GM23338 (cell line): ENCODE measurements around the gene DHRS7B. TPM values are rescaled to one million over a fixed set of nuclear protein-coding genes. Genes with fewer than 3 reads are reported as not detected.

Experiments
- ATAC-seq: fragments of 200-7000 bp; cut with Tn5 transposase; 3 replicates; pipeline ENCODE4 v1.9.1; 2020
- DNase-seq: peaks from one replicate; pipeline ENCODE4 v3.0.0-alpha.2; 2015; ENCODE audit warnings: low spot score
- H2AFZ ChIP-seq: fragments of 200-600 bp; sonication (generic); 2 replicates; pipeline ENCODE4 v1.8.0; 2016; ENCODE audit warnings: antibody characterized with exemption, mild to moderate bottlenecking, moderate library complexity
- H3F3A ChIP-seq: fragments of 200-600 bp; sonication (generic); replicated peaks from 2 replicates; pipeline ENCODE4 v1.8.0; 2017; ENCODE audit warnings: antibody characterized with exemption, mixed run types, low read depth
- H3K27ac ChIP-seq: fragments of 200-600 bp; sonication (generic); 2 replicates; pipeline ENCODE4 v1.6.1; 2016; ENCODE audit warnings: low read depth
- H3K27me3 ChIP-seq: fragments of 200-600 bp; sonication (generic); 2 replicates; pipeline ENCODE4 v1.8.0; 2016; ENCODE audit warnings: mild to moderate bottlenecking, mixed run types, moderate library complexity; ENCODE audit not compliant: insufficient read depth
- H3K36me3 ChIP-seq: fragments of 200-600 bp; sonication (generic); 2 replicates; pipeline ENCODE4 v1.8.0; 2016; ENCODE audit warnings: mild to moderate bottlenecking; ENCODE audit not compliant: insufficient read depth
- H3K4me1 ChIP-seq: fragments of 200-600 bp; sonication (generic); 2 replicates; pipeline ENCODE4 v1.8.0; 2016; ENCODE audit warnings: mild to moderate bottlenecking, moderate library complexity; ENCODE audit not compliant: insufficient read depth
- H3K4me2 ChIP-seq: fragments of 200-600 bp; sonication (generic); 2 replicates; pipeline ENCODE4 v1.7.1; 2017; ENCODE audit warnings: mixed run types
- H3K4me3 ChIP-seq: fragments of 200-600 bp; sonication (generic); 2 replicates; pipeline ENCODE4 v1.6.1; 2016; ENCODE audit warnings: mixed run types
- H3K79me2 ChIP-seq: fragments of 200-600 bp; sonication (generic); replicated peaks from 2 replicates; pipeline ENCODE4 v1.8.0; 2017; ENCODE audit warnings: mild to moderate bottlenecking; ENCODE audit not compliant: insufficient read depth
- H3K9me2 ChIP-seq: fragments of 200-600 bp; sonication (generic); 2 replicates; pipeline ENCODE4 v1.8.0; 2017; ENCODE audit not compliant: insufficient read depth
- H4K20me1 ChIP-seq: fragments of 200-600 bp; sonication (generic); replicated peaks from 2 replicates; pipeline ENCODE4 v1.8.0; 2017; ENCODE audit warnings: mild to moderate bottlenecking; ENCODE audit not compliant: insufficient read depth
- H3K27ac Mint-ChIP-seq: 2 replicates; pipeline ENCODE4 v1.8.0; 2020; ENCODE audit warnings: inconsistent platforms, mild to moderate bottlenecking, moderate library complexity, mixed read lengths
- H3K27me3 Mint-ChIP-seq: 3 replicates; pipeline ENCODE4 v1.8.0; 2022; ENCODE audit warnings: low read depth, mild to moderate bottlenecking, moderate library complexity, mixed read lengths, inconsistent platforms; ENCODE audit not compliant: insufficient read depth, poor library complexity
- H3K36me3 Mint-ChIP-seq: 3 replicates; pipeline ENCODE4 v1.8.0; 2021; ENCODE audit warnings: low read depth, mild to moderate bottlenecking, inconsistent platforms, moderate library complexity, mixed read lengths
- H3K4me1 Mint-ChIP-seq: 3 replicates; pipeline ENCODE4 v1.8.0; 2020; ENCODE audit warnings: mild to moderate bottlenecking, inconsistent platforms, mixed read lengths
- H3K4me3 Mint-ChIP-seq: 3 replicates; pipeline ENCODE4 v1.8.0; 2021; ENCODE audit warnings: moderate library complexity, mild to moderate bottlenecking, inconsistent platforms, mixed read lengths
- H3K9me3 Mint-ChIP-seq: 3 replicates; pipeline ENCODE4 v1.8.0; 2020; ENCODE audit warnings: moderate library complexity, mild to moderate bottlenecking, inconsistent platforms, mixed read lengths
- CREB1 ChIP-seq: fragments of 250-450 bp; sonication (Bioruptor Pico); IDR thresholded peaks from 2 replicates; pipeline ENCODE4 v1.5.0; 2020; ENCODE audit warnings: low read depth, mild to moderate bottlenecking, moderate library complexity
- EZH2 ChIP-seq: fragments of 200-600 bp; sonication (generic); IDR thresholded peaks from one replicate; pipeline ENCODE4 v1.8.0; 2017; ENCODE audit warnings: antibody characterized with exemption, mild to moderate bottlenecking, low read depth; ENCODE audit not compliant: unreplicated experiment
- EZH2phosphoT487 ChIP-seq: fragments of 200-600 bp; sonication (generic); IDR thresholded peaks from one replicate; pipeline ENCODE4 v1.8.1; 2018; ENCODE audit warnings: antibody characterized with exemption; ENCODE audit not compliant: unreplicated experiment
- JUNB ChIP-seq: IDR thresholded peaks from one replicate; pipeline ENCODE4 v1.6.1; 2016; ENCODE audit warnings: antibody characterized with exemption; ENCODE audit not compliant: unreplicated experiment
- NANOG ChIP-seq: IDR thresholded peaks from 2 replicates; pipeline ENCODE4 v1.6.1; 2016; ENCODE audit warnings: antibody characterized with exemption, borderline replicate concordance
- POLR2AphosphoS5 ChIP-seq: IDR thresholded peaks from 2 replicates; pipeline ENCODE4 v1.6.1; 2016; ENCODE audit warnings: antibody characterized with exemption, low read depth
- STAT1 ChIP-seq: IDR thresholded peaks from one replicate; pipeline ENCODE4 v1.6.1; 2016; ENCODE audit warnings: antibody characterized with exemption; ENCODE audit not compliant: unreplicated experiment
- ZNF114 ChIP-seq: fragments of 250-450 bp; sonication (Bioruptor Pico); IDR thresholded peaks from 2 replicates; pipeline ENCODE4 v1.5.0; 2020; ENCODE audit warnings: mild to moderate bottlenecking, moderate library complexity
- ZNF331 ChIP-seq: fragments of 250-450 bp; sonication (Bioruptor Pico); IDR thresholded peaks from 2 replicates; pipeline ENCODE4 v1.5.0; 2020; ENCODE audit warnings: low read depth, mild to moderate bottlenecking, moderate library complexity
- polyA plus RNA-seq: library from polyadenylated mRNA; unstranded; fragments of >200 nt; fragmentation: Nextera tagmentation; extraction: Ambion mirVana; gene quantifications from 2 replicates; pipeline ENCODE4 v1.2.1, GENCODE V29; 2016
- total RNA-seq: library from RNA; depleted of rRNA; stranded (reverse); fragments of >200 nt; shearing (Covaris generic); gene quantifications from 2 replicates; pipeline ENCODE4 v1.2.3, GENCODE V29; 2014
- TF ChIP-seq, protein P1 (sequence below): IDR thresholded peaks from 2 replicates; pipeline ENCODE4 v1.6.1; 2016; ENCODE audit warnings: antibody characterized with exemption
- TF ChIP-seq, protein P2 (sequence below): IDR thresholded peaks from one replicate; pipeline ENCODE4 v1.6.1; 2018; ENCODE audit warnings: antibody characterized with exemption; ENCODE audit not compliant: unreplicated experiment
- TF ChIP-seq, protein P3 (sequence below), 2 experiments: fragments of 200-600 bp in 1 of 2; sonication (generic) in 1 of 2; conservative IDR thresholded peaks; 2 replicates each; pipeline versions ENCODE4 v1.5.1 to v1.6.1; 2016 to 2017; ENCODE audit warnings: antibody characterized with exemption in 2 of 2, low read depth in 2 of 2, mild to moderate bottlenecking in 2 of 2, moderate library complexity in 1 of 2

DHRS7B gene
- total and polyA plus RNA-seq, 2 experiments from 2014 or later: 26.6 to 27.9 TPM

DNA sequence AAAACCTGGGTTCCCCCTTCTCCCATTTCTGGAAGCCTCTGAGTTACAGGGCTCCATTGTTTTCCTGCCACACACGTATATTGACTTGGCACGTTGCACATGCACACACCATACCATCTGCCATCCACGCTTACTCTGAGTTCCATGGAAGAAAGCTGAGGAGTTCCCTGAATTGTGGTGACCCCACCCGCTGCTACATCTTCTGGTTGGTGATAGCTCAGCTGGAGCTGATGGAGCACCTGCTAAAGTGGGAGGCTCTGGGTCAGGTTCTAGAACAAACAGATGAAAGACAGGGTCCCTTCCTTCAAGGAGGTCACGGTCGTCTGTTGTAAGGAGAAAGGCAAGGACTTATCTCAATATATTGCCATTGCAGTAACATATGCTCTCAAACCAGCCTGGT, 46.1 kb downstream of the DHRS7B start (continued):
- TF ChIP-seq, protein P1, sequence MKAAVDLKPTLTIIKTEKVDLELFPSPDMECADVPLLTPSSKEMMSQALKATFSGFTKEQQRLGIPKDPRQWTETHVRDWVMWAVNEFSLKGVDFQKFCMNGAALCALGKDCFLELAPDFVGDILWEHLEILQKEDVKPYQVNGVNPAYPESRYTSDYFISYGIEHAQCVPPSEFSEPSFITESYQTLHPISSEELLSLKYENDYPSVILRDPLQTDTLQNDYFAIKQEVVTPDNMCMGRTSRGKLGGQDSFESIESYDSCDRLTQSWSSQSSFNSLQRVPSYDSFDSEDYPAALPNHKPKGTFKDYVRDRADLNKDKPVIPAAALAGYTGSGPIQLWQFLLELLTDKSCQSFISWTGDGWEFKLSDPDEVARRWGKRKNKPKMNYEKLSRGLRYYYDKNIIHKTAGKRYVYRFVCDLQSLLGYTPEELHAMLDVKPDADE: no peak
- TF ChIP-seq, protein P2, sequence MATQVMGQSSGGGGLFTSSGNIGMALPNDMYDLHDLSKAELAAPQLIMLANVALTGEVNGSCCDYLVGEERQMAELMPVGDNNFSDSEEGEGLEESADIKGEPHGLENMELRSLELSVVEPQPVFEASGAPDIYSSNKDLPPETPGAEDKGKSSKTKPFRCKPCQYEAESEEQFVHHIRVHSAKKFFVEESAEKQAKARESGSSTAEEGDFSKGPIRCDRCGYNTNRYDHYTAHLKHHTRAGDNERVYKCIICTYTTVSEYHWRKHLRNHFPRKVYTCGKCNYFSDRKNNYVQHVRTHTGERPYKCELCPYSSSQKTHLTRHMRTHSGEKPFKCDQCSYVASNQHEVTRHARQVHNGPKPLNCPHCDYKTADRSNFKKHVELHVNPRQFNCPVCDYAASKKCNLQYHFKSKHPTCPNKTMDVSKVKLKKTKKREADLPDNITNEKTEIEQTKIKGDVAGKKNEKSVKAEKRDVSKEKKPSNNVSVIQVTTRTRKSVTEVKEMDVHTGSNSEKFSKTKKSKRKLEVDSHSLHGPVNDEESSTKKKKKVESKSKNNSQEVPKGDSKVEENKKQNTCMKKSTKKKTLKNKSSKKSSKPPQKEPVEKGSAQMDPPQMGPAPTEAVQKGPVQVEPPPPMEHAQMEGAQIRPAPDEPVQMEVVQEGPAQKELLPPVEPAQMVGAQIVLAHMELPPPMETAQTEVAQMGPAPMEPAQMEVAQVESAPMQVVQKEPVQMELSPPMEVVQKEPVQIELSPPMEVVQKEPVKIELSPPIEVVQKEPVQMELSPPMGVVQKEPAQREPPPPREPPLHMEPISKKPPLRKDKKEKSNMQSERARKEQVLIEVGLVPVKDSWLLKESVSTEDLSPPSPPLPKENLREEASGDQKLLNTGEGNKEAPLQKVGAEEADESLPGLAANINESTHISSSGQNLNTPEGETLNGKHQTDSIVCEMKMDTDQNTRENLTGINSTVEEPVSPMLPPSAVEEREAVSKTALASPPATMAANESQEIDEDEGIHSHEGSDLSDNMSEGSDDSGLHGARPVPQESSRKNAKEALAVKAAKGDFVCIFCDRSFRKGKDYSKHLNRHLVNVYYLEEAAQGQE: no peak
- TF ChIP-seq EZH2phosphoT487 (no peak), POLR2AphosphoS5 (no peak), STAT1 (no peak), ZNF331 (CRISPR knock-in tag) (no peak), NANOG (no peak), CREB1 (no peak)
- TF ChIP-seq, protein P3, sequence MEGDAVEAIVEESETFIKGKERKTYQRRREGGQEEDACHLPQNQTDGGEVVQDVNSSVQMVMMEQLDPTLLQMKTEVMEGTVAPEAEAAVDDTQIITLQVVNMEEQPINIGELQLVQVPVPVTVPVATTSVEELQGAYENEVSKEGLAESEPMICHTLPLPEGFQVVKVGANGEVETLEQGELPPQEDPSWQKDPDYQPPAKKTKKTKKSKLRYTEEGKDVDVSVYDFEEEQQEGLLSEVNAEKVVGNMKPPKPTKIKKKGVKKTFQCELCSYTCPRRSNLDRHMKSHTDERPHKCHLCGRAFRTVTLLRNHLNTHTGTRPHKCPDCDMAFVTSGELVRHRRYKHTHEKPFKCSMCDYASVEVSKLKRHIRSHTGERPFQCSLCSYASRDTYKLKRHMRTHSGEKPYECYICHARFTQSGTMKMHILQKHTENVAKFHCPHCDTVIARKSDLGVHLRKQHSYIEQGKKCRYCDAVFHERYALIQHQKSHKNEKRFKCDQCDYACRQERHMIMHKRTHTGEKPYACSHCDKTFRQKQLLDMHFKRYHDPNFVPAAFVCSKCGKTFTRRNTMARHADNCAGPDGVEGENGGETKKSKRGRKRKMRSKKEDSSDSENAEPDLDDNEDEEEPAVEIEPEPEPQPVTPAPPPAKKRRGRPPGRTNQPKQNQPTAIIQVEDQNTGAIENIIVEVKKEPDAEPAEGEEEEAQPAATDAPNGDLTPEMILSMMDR (conservative IDR thresholded peaks at IDR 0.05; ENCODE audit: low read depth in 2 of 2): no peak

DNA sequence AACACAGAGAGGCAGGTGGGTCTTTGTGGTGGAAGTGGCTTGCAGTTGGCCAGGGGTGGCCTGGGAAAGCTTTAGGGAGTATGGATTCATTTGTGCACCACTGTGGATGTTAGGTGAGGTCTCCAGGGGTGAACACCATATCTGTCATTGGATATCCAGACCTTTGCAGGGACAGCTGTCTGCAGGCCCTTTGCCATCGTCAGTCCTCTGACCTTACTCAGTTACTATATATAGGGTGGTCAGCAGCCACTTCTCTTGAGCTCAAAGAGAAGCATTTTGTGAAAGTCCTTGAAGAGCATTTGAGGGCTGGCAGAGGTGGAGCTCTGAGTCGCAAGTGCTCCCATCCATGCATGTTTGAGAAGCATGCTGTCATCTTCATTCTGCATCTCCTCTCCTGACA, 46.8 kb downstream of the DHRS7B start:
- no peak for DNase-seq
- H3K79me2 ChIP-seq: no peaks in the 10 kb centered on the region
- H3K9me2 ChIP-seq: no peaks in the 10 kb centered on the region
- ATAC-seq: no peak
- no peak overlapping the region for H2AFZ ChIP-seq
- H3K4me2 ChIP-seq: no peak overlapping the region
- Mint-ChIP-seq H3K9me3 (no peaks in the 10 kb centered on the region), H3K27me3 (peaks cover 2% of the 10 kb centered on the region), H3K4me1 (no peaks in the 10 kb centered on the region; the same call in 2 of the 3 replicates), H3K27ac (no peak overlapping the region), H3K4me3 (no peak overlapping the region), H3K36me3 (peaks cover 9% of the 10 kb centered on the region; the same call in 2 of the 3 replicates)
- H3F3A ChIP-seq: no peaks in the 10 kb centered on the region
- no peak overlapping the region for H3K4me3 ChIP-seq
- H3K4me1 ChIP-seq: no peaks in the 10 kb centered on the region
- no peaks in the 10 kb centered on the region for H4K20me1 ChIP-seq
- H3K27me3 ChIP-seq: no peaks in the 10 kb centered on the region
- no peak overlapping the region for H3K27ac ChIP-seq
- no peaks in the 10 kb centered on the region for H3K36me3 ChIP-seq
- no peak for TF ChIP-seq STAT1
- no peak for TF ChIP-seq ZNF114 (CRISPR knock-in tag)
- TF ChIP-seq, protein P1: no peak
- TF ChIP-seq, protein P2: no peak
- TF ChIP-seq ZNF331 (CRISPR knock-in tag): no peak
- TF ChIP-seq JUNB: no peak
- TF ChIP-seq EZH2: no peak
- TF ChIP-seq, protein P3 (conservative IDR thresholded peaks at IDR 0.05; ENCODE audit: low read depth in 2 of 2): no peak
- TF ChIP-seq NANOG: no peak
